ENCODE measurements around the gene C11orf98. TPM values are rescaled to one million over a fixed set of nuclear protein-coding genes. Genes with fewer than 3 reads are reported as not detected.
"Not testable (repeated sequence)": the region's sequence is repeated elsewhere in the genome, so short reads cannot be mapped to it uniquely, and the experiment has no call there.

C11orf98 gene
- total RNA-seq, 1 donor from 2014 or later: 30.4 TPM

- ATAC-seq (ENCODE audit: poor library complexity) (peak; percentile 6), DNase-seq (no peak)
- intact Hi-C loops (cut with DNase I): no loop called here
Observed at GRCh38 chr11:62688491-62688890, 23.5 kb upstream of the C11orf98 start.

- peak; percentile 51 for DNase-seq
- peak; percentile 40 for ATAC-seq (ENCODE audit: poor library complexity)
- intact Hi-C loops (cut with DNase I): no loop called here
Observed at GRCh38 chr11:62687508-62688396, 22.7 kb upstream of the C11orf98 start.

GRCh38 chr11:62682518-62682917, 17.5 kb upstream of the C11orf98 start:
- intact Hi-C loops (cut with DNase I): no loop called here
- no peak for DNase-seq
- ATAC-seq (ENCODE audit: poor library complexity): no peak

GRCh38 chr11:62680825-62681240, 15.8 kb upstream of the C11orf98 start:
- ATAC-seq (ENCODE audit: poor library complexity): peak; percentile 64
- intact Hi-C loops (cut with DNase I): no loop called here
- peak; percentile 57 for DNase-seq

GRCh38 chr11:62678770-62679696, 14.0 kb upstream of the C11orf98 start, which contains the start of gene UBXN1:
Gene UBXN1, minus strand, starts transcription at chr11:62679073. Its CDS starts 150 bp downstream, at chr11:62678923.
- intact Hi-C loops (cut with DNase I): no loop called here
- ATAC-seq (ENCODE audit: poor library complexity) (peak; percentile 91), DNase-seq (peak; percentile 95)

GRCh38 chr11:62678433-62678769, 13.4 kb upstream of the C11orf98 start:
- DNase-seq: no peak
- intact Hi-C loops (cut with DNase I): no loop called here
- no peak for ATAC-seq (ENCODE audit: poor library complexity)

GRCh38 chr11:62677714-62678113, 12.7 kb upstream of the C11orf98 start:
- ATAC-seq (ENCODE audit: poor library complexity): no peak
- intact Hi-C loops (cut with DNase I): no loop called here
- no peak for DNase-seq

GRCh38 chr11:62677156-62677555, 12.1 kb upstream of the C11orf98 start:
- ATAC-seq (ENCODE audit: poor library complexity) (no peak), DNase-seq (no peak)
- intact Hi-C loops (cut with DNase I): no loop called here

GRCh38 chr11:62676698-62677097, 11.7 kb upstream of the C11orf98 start:
- no peak for ATAC-seq (ENCODE audit: poor library complexity)
- no peak for DNase-seq
- intact Hi-C loops (cut with DNase I): no loop called here

- ATAC-seq (ENCODE audit: poor library complexity); intact Hi-C loops (cut with DNase I); DNase-seq: not testable (repeated sequence)
Observed at GRCh38 chr11:62675415-62675814, 10.4 kb upstream of the C11orf98 start.

- DNase-seq (no peak), ATAC-seq (ENCODE audit: poor library complexity) (no peak)
- intact Hi-C loops (cut with DNase I): no loop called here
Observed at GRCh38 chr11:62673196-62673525, 8.2 kb upstream of the C11orf98 start.

- intact Hi-C loops (cut with DNase I): no loop called here
- peak; percentile 80 for DNase-seq
- peak; percentile 87 for ATAC-seq (ENCODE audit: poor library complexity)
Observed at GRCh38 chr11:62671608-62672389, 6.8 kb upstream of the C11orf98 start, which contains the start of the genes LBHD1 and UQCC3. Gene LBHD1, minus strand, starts transcription at chr11:62672267. Its CDS starts 2,236 bp downstream, at chr11:62670031. Gene UQCC3, plus strand, starts transcription at chr11:62671673. Its CDS starts 73 bp downstream, at chr11:62671746.

GRCh38 chr11:62671236-62671607, 6.2 kb upstream of the C11orf98 start:
- ATAC-seq (ENCODE audit: poor library complexity) (peak; percentile 32), DNase-seq (no peak)
- intact Hi-C loops (cut with DNase I): no loop called here

GRCh38 chr11:62669420-62670161, 4.6 kb upstream of the C11orf98 start:
- no peak for DNase-seq
- intact Hi-C loops (cut with DNase I): no loop called here
- no peak for ATAC-seq (ENCODE audit: poor library complexity)

GRCh38 chr11:62667460-62667859, 2.5 kb upstream of the C11orf98 start:
- DNase-seq: no peak
- no peak for ATAC-seq (ENCODE audit: poor library complexity)
- intact Hi-C loops (cut with DNase I): no loop called here

GRCh38 chr11:62666259-62666926, 1.4 kb upstream of the C11orf98 start:
- ATAC-seq (ENCODE audit: poor library complexity): peak; percentile 4
- no peak for DNase-seq
- intact Hi-C loops (cut with DNase I): no loop called here

- ATAC-seq (ENCODE audit: poor library complexity) (peak; percentile 47), DNase-seq (peak; percentile 73)
- intact Hi-C loops (cut with DNase I): no loop called here
Observed at GRCh38 chr11:62665599-62666258, 719 bp upstream of the C11orf98 start.

All from Right ventricle myocardium superior (tissue), 1 donor.